ENCODE data around the gene RFPL4A.

RFPL4A gene

DNA sequence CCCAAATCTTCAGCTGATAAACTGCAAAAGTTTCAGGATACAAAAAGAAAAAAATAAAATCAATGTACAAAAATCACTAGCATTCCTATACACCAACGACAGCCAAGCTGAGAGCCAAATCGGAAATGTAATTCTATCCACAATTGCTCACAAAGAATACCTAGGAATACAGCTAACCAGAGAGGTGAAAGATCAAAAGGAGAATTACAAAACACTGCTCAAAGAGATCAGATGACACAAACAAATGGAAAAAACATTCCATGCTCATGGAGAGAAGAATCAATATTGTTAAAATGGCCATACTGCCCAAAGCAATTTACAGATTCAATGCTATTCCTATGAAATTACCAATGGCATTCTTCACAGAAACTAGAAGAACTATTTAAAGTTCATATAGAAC is 43.4 kb downstream of the RFPL4A start:
- no peak for DNase-seq (ENCODE audit: low read depth in 2 of 2)

DNA sequence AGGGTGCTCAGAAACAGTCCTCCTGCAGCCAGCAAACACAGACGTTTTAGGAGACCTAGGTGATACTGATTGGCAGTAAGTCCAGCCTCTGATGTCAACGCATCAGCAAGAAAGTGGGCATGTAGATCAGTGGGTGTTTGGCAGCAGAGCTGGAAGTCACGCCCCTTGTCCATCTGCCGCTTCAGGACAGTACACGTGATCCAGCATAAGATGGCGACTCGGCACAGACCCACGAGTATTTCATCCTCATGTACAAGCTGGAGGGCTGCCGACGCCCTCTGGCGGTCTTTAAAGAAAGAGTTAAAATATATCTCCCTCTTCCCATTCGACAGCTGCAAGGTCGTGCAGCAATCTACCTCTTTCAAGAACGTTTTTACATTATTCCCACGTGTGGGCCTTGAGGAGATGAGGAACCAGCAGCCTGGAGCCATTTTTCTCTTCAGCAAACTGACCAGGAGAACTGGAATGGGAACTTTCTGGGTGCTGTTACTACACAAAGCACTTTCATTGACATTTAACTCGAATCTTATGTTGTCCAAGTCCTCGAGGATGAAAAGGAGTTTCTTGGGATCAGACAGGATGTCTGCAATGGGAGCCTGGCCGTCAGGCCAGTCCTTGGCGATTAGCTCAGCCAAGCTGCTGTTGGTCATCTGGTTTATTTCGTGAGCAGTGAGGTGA is 50.6 kb downstream of the RFPL4A start:
- no peak for DNase-seq (ENCODE audit: low read depth in 2 of 2)

DNA sequence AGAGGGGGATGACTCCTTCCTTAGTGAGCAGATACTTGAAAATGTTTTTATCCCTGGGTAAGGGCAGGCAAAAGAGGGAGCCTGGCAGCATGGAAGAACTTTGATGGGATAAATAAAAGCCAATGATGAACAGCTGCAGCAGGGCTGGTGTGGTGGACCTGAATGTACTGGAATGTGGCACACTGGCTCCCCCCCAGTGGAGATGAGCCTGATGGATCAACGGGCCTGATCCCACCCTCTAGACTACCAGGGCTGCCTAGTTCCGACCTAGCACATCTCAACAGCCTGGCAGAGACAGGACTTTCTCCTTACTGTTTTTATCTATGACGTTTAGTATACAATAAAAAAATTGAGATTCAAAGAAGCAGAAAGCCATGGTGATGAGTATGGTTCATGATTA is 52.4 kb downstream of the RFPL4A start:
- DNase-seq (ENCODE audit: low read depth in 2 of 2): no peak

DNA sequence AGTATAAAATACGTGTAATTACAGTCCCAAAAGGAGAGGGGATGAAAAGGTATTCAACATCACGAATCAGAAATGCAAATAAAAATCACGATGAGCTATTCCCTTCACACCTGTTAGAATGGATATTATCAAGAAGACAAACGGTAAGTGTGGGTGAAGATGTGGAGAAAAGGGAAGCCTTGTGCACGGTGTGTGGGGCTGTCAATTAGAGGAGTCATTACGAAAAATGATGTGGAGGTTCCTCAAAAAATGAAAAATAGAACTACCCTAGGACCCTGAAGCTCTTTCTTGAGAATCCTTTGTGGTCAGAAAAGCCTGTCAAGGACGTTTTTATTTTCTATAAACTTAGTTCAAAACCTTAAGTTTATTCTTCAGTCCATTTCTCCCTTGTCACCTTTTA is 53.6 kb downstream of the RFPL4A start:
- DNase-seq (ENCODE audit: low read depth in 2 of 2): no peak

Measured in fibroblast of skin of left biceps (primary cell).